ENCODE data around the gene COL24A1. TPM values are rescaled to one million over a fixed set of nuclear protein-coding genes. Genes with fewer than 3 reads are reported as not detected.

COL24A1 gene
- total and polyA plus RNA-seq, 7 donors = under 0.01 to 8.6 (median 6.7) TPM; not detected in 1

DNA sequence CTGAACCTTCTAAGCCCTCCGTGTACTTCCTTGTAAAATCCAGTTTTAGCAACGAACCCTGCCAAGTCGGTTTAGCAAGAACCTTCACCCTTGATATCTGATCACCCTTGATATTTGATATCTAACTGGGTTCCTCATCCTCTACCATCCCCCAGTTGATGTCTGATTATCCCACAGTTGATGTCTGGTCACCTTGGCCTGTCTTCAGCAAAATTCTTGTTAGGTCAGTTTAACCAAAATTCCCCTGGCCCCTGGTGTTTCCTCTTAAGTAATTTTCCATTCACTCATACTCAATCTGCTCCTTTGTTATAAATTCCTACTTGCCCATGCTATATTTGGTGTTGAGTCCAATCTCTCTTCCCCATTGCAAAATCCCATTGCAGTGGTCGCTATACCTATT is 333.9 kb downstream of the COL24A1 start:
- TF ChIP-seq EP300 (IDR thresholded peaks at IDR 0.05) (no peak), POLR2AphosphoS5 (IDR thresholded peaks at IDR 0.05) (no peak), CTCF (IDR thresholded peaks at IDR 0.05) (no peak), POLR2A (IDR thresholded peaks at IDR 0.05) (no peak)
- H3K4me3 ChIP-seq = no peak overlapping the region
- intact Hi-C loops (cut with DNase I) = no loop called here
- no peaks in the 10 kb centered on the region for H3K36me3 ChIP-seq
- no peaks in the 10 kb centered on the region for H3K4me1 ChIP-seq
- WGBS, 2 donors = 59 to 85% methylated on average over 4 of the region's 4 CpGs
- H3K9me3 ChIP-seq = no peaks in the 10 kb centered on the region
- no peak overlapping the region for H3K27ac ChIP-seq
- DNase-seq = no peak
- no peaks in the 10 kb centered on the region for H3K27me3 ChIP-seq

DNA sequence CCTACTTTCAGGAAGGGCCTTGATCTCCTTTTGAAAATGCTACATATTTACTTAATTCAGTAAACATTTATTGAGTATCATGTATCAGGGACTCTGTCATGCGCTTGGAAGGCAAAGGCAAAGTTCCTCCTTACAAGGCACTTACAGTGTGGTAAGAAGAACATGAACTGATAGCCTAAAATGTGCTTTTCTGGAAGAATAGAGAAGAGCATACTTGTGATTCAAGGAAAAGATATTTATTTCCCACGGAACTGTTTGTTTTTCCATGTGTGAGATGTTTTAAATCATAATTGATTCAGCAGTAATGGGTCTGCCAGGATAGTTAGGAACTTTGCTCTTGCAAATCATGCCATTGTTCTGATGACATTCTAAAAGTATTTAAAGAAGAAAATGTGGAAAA is 338.2 kb downstream of the COL24A1 start:
- intact Hi-C loops (cut with DNase I) = no loop called here
- H3K27me3 ChIP-seq = no peaks in the 10 kb centered on the region
- WGBS, 2 donors = 60 to 68% methylated on average over 2 of the region's 2 CpGs
- no peak for DNase-seq
- no peak for TF ChIP-seq POLR2A (IDR thresholded peaks at IDR 0.05)
- TF ChIP-seq EP300 (IDR thresholded peaks at IDR 0.05) = no peak
- no peak for TF ChIP-seq POLR2AphosphoS5 (IDR thresholded peaks at IDR 0.05)
- no peak for TF ChIP-seq CTCF (IDR thresholded peaks at IDR 0.05)
- H3K27ac ChIP-seq = no peak overlapping the region
- H3K36me3 ChIP-seq = no peaks in the 10 kb centered on the region
- peaks cover 0 to 9% (median 0%) of the 10 kb centered on the region in 4 donors for H3K4me1 ChIP-seq
- no peak overlapping the region for H3K4me3 ChIP-seq
- H3K9me3 ChIP-seq = no peaks in the 10 kb centered on the region

GRCh38 chr1:85816606-85817005 is 340.0 kb downstream of the COL24A1 start:
- H3K4me1 ChIP-seq = peaks cover 0 to 9% (median 0%) of the 10 kb centered on the region in 4 donors
- intact Hi-C loops (cut with DNase I) = no loop called here
- DNase-seq = no peak
- H3K36me3 ChIP-seq = no peaks in the 10 kb centered on the region
- 91 to 95% methylated on average over 1 of the region's 1 CpG for WGBS, 2 donors
- H3K27ac ChIP-seq = no peak overlapping the region
- no peaks in the 10 kb centered on the region for H3K27me3 ChIP-seq
- H3K4me3 ChIP-seq = no peak overlapping the region
- TF ChIP-seq POLR2AphosphoS5 (IDR thresholded peaks at IDR 0.05) (no peak), EP300 (IDR thresholded peaks at IDR 0.05) (no peak), CTCF (IDR thresholded peaks at IDR 0.05) (no peak), POLR2A (IDR thresholded peaks at IDR 0.05) (no peak)
- no peaks in the 10 kb centered on the region for H3K9me3 ChIP-seq

DNA sequence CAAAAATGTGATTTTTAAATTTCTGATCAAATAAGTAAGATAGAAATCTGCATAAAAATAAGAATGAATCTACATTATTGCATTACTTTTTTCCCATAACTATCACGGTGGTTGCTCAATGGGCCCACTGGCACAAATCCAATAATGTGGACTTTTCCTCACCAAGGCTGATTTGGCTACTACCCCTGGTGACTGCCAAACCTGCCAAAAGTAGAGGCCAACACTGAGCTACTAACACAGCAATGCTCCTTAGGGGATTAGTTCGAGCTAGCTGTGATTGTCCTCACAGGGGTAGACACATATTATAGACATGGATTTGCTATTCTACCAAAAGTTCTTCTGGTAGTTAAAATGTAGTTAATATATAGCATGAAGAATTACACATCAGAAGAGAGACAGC is 340.7 kb downstream of the COL24A1 start:
- no peak overlapping the region for H3K4me3 ChIP-seq
- 74 to 81% methylated on average over 2 of the region's 2 CpGs for WGBS, 2 donors
- peaks cover 0 to 9% (median 0%) of the 10 kb centered on the region in 4 donors for H3K4me1 ChIP-seq
- H3K27ac ChIP-seq = no peak overlapping the region
- TF ChIP-seq POLR2AphosphoS5 (IDR thresholded peaks at IDR 0.05) = no peak
- TF ChIP-seq POLR2A (IDR thresholded peaks at IDR 0.05) = no peak
- TF ChIP-seq EP300 (IDR thresholded peaks at IDR 0.05) = no peak
- TF ChIP-seq CTCF (IDR thresholded peaks at IDR 0.05) = no peak
- no peak for DNase-seq
- no peaks in the 10 kb centered on the region for H3K27me3 ChIP-seq
- no peaks in the 10 kb centered on the region for H3K9me3 ChIP-seq
- intact Hi-C loops (cut with DNase I) = no loop called here
- H3K36me3 ChIP-seq = no peaks in the 10 kb centered on the region

Data from sigmoid colon (tissue), 7 donors.